Smooth muscle cell (in vitro differentiated cells): ENCODE results near the gene OR51D1. TPM values are rescaled to one million over a fixed set of nuclear protein-coding genes. Genes with fewer than 3 reads are reported as not detected.

Source experiments
- DNase-seq: peaks from one replicate; lab custom pipeline; 2025; ENCODE audit not compliant: unreplicated experiment; lab: John Stamatoyannopoulos, UW
- H2AFZ ChIP-seq: fragments of 200-600 bp; sonication (generic); 2 replicates; pipeline ENCODE4 v1.6.0; 2016; ENCODE audit warnings: antibody characterized with exemption, low read depth, mild to moderate bottlenecking
- H3F3A ChIP-seq: fragments of 200-600 bp; sonication (generic); 2 replicates; pipeline ENCODE4 v1.6.0; 2017; ENCODE audit warnings: antibody characterized with exemption, low read depth
- H3K27ac ChIP-seq: fragments of 200-600 bp; sonication (generic); 2 replicates; pipeline ENCODE4 v1.5.1; 2016; ENCODE audit warnings: low read depth, mild to moderate bottlenecking
- H3K27me3 ChIP-seq: fragments of 200-600 bp; sonication (generic); 2 replicates; pipeline ENCODE4 v1.6.1; 2016; ENCODE audit warnings: low read depth, mild to moderate bottlenecking
- H3K36me3 ChIP-seq: fragments of 200-600 bp; sonication (generic); 2 replicates; pipeline ENCODE4 v1.5.1; 2016; ENCODE audit warnings: low read depth
- H3K4me1 ChIP-seq: fragments of 200-600 bp; sonication (generic); 2 replicates; pipeline ENCODE4 v1.5.1; 2016; ENCODE audit warnings: low read depth
- H3K4me2 ChIP-seq: fragments of 200-600 bp; sonication (generic); 2 replicates; pipeline ENCODE4 v1.6.0; 2016; ENCODE audit warnings: mild to moderate bottlenecking
- H3K4me3 ChIP-seq: fragments of 200-600 bp; sonication (generic); 2 replicates; pipeline ENCODE4 v1.5.1; 2016; ENCODE audit warnings: mild to moderate bottlenecking
- H3K79me2 ChIP-seq: fragments of 200-600 bp; sonication (generic); 2 replicates; pipeline ENCODE4 v1.6.0; 2016; ENCODE audit warnings: low read depth, mild to moderate bottlenecking
- H3K9ac ChIP-seq: fragments of 200-600 bp; sonication (generic); 2 replicates; pipeline ENCODE4 v1.6.0; 2016; ENCODE audit warnings: low read depth
- H3K9me3 ChIP-seq: fragments of 200-600 bp; sonication (generic); replicated peaks from 2 replicates; pipeline ENCODE4 v1.5.1; 2016; ENCODE audit warnings: low read depth
- H4K20me1 ChIP-seq: fragments of 200-600 bp; sonication (generic); 2 replicates; pipeline ENCODE4 v1.6.0; 2016; ENCODE audit warnings: low read depth
- WGBS: methylation state at CpG from one replicate; pipeline ENCODE4 v1.1.7; 2016; ENCODE audit warnings: low lambda C conversion rate; 5-methylcytosine and 5-hydroxymethylcytosine counted together
- polyA plus RNA-seq: library from polyadenylated mRNA; unstranded; fragments of >200 nt; fragmentation: Nextera tagmentation; extraction: Ambion mirVana; gene quantifications from 2 replicates; pipeline ENCODE4 v1.2.1, GENCODE V29; 2016
- total RNA-seq: library from RNA; depleted of rRNA; stranded (reverse); fragments of >200 nt; gene quantifications from 2 replicates; pipeline ENCODE4 v1.2.3, GENCODE V29; 2014
- TF ChIP-seq, protein P1 (sequence below): fragments of 200-600 bp; sonication (generic); IDR thresholded peaks from 2 replicates; pipeline ENCODE4 v1.5.1; 2017; ENCODE audit warnings: borderline replicate concordance, mild to moderate bottlenecking, antibody characterized with exemption; ENCODE audit not compliant: insufficient read depth, poor library complexity, severe bottlenecking

The OR51D1 gene
- total and polyA plus RNA-seq, 2 experiments from 2014 or later, result not detected

DNA sequence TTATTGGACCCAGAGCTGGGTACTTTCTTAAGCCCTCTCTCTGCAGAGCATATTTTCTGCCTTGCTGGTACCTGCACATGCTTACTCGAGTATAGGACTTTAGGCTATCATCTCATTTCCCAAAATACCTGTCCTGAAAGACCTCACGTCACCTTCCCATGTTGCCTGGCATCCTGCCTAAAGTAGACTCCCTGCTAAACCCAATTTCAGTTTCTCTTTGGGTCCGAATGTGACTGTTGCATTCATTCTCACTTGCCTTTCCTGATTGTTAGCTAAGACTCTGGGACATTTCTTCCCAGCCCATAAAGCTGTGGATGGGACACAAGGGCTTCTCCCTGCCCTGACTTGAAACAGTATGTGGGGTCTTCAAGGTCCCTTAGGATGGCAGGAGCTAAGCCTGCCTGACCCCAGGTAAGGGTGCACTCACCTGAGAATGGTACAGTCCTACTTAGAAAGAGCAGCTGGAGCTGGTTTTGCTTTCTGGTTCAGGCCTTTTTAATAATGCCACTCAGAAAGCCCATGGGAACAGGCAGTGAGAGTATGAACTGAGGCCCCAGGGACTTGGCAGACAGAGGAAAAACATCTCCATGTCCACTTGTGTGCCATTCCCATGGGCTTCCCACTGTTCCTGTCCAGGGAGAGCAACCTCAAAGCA is 47.5 kb downstream of the OR51D1 start:
- DNase-seq, result no peak
- no peak overlapping the region for H3K27ac ChIP-seq
- TF ChIP-seq, protein P1, sequence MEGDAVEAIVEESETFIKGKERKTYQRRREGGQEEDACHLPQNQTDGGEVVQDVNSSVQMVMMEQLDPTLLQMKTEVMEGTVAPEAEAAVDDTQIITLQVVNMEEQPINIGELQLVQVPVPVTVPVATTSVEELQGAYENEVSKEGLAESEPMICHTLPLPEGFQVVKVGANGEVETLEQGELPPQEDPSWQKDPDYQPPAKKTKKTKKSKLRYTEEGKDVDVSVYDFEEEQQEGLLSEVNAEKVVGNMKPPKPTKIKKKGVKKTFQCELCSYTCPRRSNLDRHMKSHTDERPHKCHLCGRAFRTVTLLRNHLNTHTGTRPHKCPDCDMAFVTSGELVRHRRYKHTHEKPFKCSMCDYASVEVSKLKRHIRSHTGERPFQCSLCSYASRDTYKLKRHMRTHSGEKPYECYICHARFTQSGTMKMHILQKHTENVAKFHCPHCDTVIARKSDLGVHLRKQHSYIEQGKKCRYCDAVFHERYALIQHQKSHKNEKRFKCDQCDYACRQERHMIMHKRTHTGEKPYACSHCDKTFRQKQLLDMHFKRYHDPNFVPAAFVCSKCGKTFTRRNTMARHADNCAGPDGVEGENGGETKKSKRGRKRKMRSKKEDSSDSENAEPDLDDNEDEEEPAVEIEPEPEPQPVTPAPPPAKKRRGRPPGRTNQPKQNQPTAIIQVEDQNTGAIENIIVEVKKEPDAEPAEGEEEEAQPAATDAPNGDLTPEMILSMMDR, result no peak
- H3K4me2 ChIP-seq, result no peak overlapping the region
- H3K79me2 ChIP-seq, result no peaks in the 10 kb centered on the region
- no peak overlapping the region for H3K9ac ChIP-seq
- H3K4me1 ChIP-seq, result no peaks in the 10 kb centered on the region
- 72% methylated on average over 3 of the region's 3 CpGs for WGBS
- H3F3A ChIP-seq, result no peaks in the 10 kb centered on the region
- no peak overlapping the region for H2AFZ ChIP-seq
- H4K20me1 ChIP-seq, result no peaks in the 10 kb centered on the region
- no peak overlapping the region for H3K4me3 ChIP-seq
- no peaks in the 10 kb centered on the region for H3K9me3 ChIP-seq
- no peaks in the 10 kb centered on the region for H3K36me3 ChIP-seq
- peaks cover 17% of the 10 kb centered on the region for H3K27me3 ChIP-seq

Other genes starting within 250 kb of the OR51D1 start
- 14.0 and 18.7 TPM in 2 replicates for gene TRIM21, start 243.8 kb upstream of the OR51D1 start, total RNA-seq
- 14.0 and 27.6 TPM in 2 replicates for gene TRIM21, start 243.8 kb upstream of the OR51D1 start, polyA plus RNA-seq
- gene OR52K2, start 188.2 kb upstream of the OR51D1 start, total RNA-seq, result not detected in 2 replicates
- gene OR52K2, start 188.2 kb upstream of the OR51D1 start, polyA plus RNA-seq, result not detected in 2 replicates
- gene OR52K1, start 154.8 kb upstream of the OR51D1 start, total RNA-seq, result 1.6 TPM in 1 of 2 replicates, not detected in the other
- not detected in 2 replicates for gene OR52K1, start 154.8 kb upstream of the OR51D1 start, polyA plus RNA-seq
- not detected in 2 replicates for gene OR52M1, start 92.3 kb upstream of the OR51D1 start, total RNA-seq
- gene OR52M1, start 92.3 kb upstream of the OR51D1 start, polyA plus RNA-seq, result not detected in 2 replicates
- gene OR52I2, start 55.7 kb upstream of the OR51D1 start, total RNA-seq, result not detected in 2 replicates
- 0.02 TPM in 1 of 2 replicates, not detected in the other for gene OR52I2, start 55.7 kb upstream of the OR51D1 start, polyA plus RNA-seq
- not detected in 2 replicates for gene OR52I1, start 43.4 kb upstream of the OR51D1 start, total RNA-seq
- gene OR52I1, start 43.4 kb upstream of the OR51D1 start, polyA plus RNA-seq, result not detected in 2 replicates
- 10.7 and 18.9 TPM in 2 replicates for gene TRIM68, start 29.2 kb upstream of the OR51D1 start, total RNA-seq
- 7.8 and 10.7 TPM in 2 replicates for gene TRIM68, start 29.2 kb upstream of the OR51D1 start, polyA plus RNA-seq
- gene OR51E1, start 6.5 kb downstream of the OR51D1 start, total RNA-seq, result not detected in 2 replicates
- not detected in 2 replicates for gene OR51E1, start 6.5 kb downstream of the OR51D1 start, polyA plus RNA-seq
- gene OR51E2, start 60.4 kb downstream of the OR51D1 start, total RNA-seq, result not detected in 2 replicates
- gene OR51E2, start 60.4 kb downstream of the OR51D1 start, polyA plus RNA-seq, result not detected in 2 replicates
- gene MMP26, start 67.3 kb downstream of the OR51D1 start, total RNA-seq, result not detected in 2 replicates
- gene MMP26, start 67.3 kb downstream of the OR51D1 start, polyA plus RNA-seq, result not detected in 2 replicates
- not detected in 2 replicates for gene OR51F1, start 132.5 kb downstream of the OR51D1 start, total RNA-seq
- gene OR51F1, start 132.5 kb downstream of the OR51D1 start, polyA plus RNA-seq, result not detected in 2 replicates
- not detected in 2 replicates for gene OR52R1, start 166.9 kb downstream of the OR51D1 start, total RNA-seq
- gene OR52R1, start 166.9 kb downstream of the OR51D1 start, polyA plus RNA-seq, result not detected in 2 replicates
- gene OR51F2, start 183.8 kb downstream of the OR51D1 start, total RNA-seq, result not detected in 2 replicates
- not detected in 2 replicates for gene OR51F2, start 183.8 kb downstream of the OR51D1 start, polyA plus RNA-seq
- not detected in 2 replicates for gene OR51S1, start 211.7 kb downstream of the OR51D1 start, total RNA-seq
- gene OR51S1, start 211.7 kb downstream of the OR51D1 start, polyA plus RNA-seq, result not detected in 2 replicates
- not detected in 2 replicates for gene OR51T1, start 244.4 kb downstream of the OR51D1 start, total RNA-seq
- not detected in 2 replicates for gene OR51T1, start 244.4 kb downstream of the OR51D1 start, polyA plus RNA-seq